Activated CD8-positive, alpha-beta memory T cell treated with anti-CD3 and anti-CD28 coated beads, Interleukin-2, amount 50 U/mL, for 24 hours (primary cell): ENCODE results near the gene LRRC59.
"Not testable (repeated sequence)": the region's sequence is repeated elsewhere in the genome, so short reads cannot be mapped to it uniquely, and the experiment has no call there.

ENCODE experiments used
- DNase-seq: peaks from one replicate; pipeline ENCODE4 v3.0.0-alpha.2; 2020; ENCODE audit errors: extremely low read depth

LRRC59 gene

DNA sequence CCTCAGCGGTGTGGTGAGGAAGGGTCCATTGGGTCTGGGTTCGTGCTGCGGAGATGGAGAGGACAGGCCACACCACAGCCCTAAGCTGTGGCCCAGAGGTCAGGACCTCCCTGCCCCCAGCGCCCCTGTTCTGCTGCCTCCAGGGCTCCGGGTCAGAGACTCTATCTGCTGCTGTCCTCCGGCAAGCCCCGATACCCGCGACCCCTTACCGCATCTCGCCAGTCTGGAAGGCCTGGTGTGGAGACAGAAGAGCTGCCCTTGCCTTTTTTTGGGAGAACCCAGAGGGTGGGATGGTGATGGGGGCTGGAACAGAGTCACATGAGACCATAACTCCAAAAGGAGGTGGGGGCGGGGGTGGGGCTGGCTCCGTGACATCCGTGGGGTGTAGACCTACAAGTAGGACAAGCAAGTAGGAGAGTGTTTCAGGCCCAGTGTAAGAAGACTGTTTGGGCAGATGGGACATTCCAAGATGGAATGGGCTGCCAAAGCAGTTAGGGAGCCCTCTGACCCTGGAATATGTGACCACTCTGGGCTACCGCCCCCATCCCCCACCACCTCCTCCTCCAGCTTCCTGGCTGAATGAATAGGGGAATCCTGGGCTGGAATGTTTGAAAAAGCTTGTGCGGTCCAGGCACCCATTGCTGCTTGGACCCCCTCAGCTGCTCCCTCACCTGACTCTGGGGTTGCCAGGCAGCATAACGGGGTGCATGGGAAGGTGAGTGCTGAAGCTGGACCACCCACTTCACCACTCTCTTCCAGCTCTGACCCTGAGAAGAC lies 50.0 kb downstream of the LRRC59 start:
- no peak for DNase-seq

DNA sequence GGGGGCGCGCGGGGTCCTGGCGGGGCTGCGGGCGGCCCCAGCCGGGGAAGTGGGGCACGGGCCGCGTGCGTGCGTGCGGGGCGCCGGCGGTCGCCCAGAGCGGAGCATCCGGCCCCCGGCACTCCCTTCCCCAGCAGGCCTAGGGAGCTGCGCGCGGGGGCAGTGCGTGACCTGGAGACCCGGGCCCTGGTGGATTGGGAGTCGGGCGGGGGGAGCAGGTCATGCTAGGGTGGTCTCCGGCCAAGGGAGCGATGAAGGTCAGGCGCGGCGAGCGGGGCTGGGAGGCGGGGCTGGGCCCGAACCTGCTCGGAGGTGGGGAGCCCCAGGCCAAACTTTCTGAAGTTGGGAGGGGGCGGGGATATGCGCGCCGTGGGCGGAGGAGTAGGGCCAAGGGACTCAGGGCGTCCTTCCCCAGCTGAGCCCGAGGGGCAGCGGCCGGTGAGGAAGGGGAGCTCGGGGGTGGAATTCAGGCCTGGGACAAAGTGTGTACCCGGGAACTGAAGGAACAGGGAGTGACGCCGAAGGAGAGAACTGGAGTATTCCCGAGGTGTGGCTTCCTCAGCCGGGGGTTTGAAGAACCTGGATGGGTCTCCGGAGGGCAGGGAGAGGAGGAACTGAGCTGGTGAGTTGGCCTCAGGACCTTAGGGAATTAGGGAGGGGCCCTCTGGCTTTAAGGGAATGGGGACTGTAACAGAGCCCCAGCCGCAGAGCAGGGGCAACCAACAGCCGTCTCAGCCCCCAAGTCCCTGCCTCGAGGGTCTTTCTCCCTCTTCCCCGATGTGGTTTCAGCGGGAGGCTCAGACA lies 50.8 kb downstream of the LRRC59 start:
- DNase-seq: no peak

DNA sequence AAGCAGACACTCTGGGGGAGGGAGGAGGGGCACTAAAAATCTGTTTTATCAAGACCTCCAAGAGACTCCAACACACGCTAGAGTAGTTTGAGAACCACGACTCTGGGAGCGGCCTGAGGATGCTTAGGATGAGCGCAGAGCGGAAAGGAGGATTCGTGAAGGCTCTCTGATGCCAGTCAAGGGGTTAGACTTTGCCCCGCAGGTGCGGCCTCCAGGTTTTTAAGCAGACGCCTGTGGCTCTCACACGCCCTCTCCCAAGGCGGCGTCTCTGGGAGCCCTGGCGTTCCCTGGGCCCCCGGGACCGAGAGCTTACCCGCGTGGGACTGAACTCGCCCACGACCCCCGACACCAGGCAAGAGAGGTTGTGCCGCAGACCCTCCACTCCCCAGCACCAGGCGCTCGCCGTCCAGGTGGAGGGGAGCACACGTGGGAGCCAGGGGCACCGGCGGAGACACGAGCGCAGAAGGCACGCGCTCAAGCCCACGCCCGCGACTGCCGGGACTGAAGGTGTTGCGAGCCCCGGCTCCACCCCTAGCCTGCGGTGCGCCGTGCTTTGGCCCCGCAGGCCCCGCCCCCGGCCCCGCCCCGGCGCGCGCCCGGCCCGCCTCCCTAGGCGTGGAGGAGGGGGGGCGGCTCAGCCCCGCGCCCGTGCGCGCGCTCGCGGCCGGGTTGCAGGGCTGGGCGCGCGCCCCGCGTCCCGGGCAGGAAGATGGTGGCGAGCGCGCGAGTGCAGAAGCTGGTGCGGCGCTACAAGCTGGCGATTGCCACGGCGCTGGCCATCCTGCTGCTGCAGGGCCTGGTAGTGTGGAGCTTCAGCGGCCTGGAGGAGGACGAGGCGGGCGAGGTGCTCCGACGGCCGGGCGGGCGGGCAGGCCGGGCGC lies 51.7 kb downstream of the LRRC59 start, which contains the start of gene XYLT2:
Gene XYLT2 (plus strand): TSS at position 695 of the 881 bp plus-strand sequence. CDS start 15 bp downstream, at position 710.
- DNase-seq: peak; percentile 65

DNA sequence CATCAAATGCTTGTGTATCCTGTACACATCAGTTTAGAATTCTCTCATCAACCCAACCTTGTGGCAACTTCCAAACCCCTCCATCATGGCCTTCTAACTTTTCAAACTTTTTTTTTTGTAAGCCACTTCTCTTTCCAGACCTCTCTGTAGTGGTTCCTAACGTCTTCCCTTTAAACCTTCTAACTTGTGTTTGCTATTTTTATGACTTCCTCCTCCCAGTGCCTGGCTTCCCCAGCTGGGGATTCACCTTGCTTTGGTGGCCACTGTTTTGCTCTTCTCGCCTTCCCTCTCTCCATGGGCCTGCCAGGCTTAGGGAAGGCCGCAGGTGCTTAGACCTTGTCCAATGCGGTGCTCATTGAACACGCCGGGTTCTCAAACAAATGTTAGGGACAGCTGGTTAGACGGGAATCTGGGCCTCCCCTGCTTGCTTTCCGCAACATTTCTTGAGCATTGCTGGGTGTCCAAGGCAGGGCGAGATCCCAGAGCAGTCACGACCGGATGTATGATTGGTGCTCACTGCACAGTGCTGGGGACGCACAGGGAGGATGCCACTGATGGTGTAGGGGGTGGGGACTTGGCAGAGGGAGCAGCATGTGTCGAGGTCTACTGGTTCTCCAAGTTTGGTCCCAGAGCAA lies 52.5 kb downstream of the LRRC59 start:
- no peak for DNase-seq

DNA sequence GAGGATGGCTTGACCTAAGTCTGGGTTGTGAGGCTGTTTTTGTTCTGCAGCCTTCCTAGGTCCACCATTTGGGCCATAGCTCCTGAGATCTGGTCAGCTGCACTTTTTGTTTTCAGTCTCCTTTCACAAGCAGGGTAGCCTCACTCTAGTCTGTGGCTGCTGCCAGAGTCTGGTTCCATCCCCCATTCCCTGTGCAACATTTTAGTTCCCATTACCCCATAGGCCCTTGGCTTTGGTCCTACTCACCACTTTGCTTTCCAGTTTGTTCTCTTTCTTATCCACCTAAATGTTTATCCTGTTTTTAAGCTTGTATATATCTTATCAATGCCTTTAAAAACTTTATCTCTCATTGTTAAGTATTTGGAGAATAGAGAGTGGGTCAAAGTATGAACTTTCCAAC lies 57.9 kb downstream of the LRRC59 start:
- DNase-seq: no peak

DNA sequence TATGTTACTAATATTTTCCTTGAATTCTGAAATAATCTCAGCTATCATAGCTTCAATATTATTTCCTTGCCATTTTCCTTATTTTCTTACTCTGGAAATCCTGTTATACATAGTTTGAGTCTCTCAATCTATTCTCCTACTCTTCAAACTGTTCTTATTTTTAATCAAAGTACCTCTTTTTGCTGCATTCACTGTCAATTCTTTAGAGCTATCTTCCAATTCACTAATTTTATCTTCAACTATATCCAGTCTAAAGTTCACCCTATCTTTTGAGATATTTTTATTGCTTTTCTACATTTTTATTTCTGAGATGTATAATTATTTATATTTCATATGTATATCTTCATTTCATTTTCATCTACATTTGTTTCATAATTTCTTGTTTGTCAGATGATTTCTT lies 58.7 kb downstream of the LRRC59 start:
- DNase-seq: no peak

DNA sequence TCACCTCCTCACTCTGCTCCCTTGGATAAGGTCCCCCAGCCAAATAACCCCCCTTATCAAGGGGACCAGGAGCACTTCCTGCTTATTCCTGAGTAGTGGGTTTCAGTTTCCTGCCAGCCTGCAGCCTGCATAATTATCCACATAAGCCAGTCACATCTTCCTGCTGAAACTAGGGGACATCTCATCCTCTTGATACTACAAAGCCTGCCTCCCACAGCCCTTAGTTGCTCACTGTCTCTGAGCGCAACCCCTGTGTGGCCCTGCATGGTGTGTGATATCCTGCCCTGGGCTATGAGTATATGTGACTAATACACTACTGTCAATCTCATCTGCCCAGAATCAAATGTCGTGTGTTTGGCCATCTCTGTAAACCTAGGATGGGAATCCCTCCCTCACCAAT lies 59.4 kb downstream of the LRRC59 start:
- DNase-seq: no peak

DNA sequence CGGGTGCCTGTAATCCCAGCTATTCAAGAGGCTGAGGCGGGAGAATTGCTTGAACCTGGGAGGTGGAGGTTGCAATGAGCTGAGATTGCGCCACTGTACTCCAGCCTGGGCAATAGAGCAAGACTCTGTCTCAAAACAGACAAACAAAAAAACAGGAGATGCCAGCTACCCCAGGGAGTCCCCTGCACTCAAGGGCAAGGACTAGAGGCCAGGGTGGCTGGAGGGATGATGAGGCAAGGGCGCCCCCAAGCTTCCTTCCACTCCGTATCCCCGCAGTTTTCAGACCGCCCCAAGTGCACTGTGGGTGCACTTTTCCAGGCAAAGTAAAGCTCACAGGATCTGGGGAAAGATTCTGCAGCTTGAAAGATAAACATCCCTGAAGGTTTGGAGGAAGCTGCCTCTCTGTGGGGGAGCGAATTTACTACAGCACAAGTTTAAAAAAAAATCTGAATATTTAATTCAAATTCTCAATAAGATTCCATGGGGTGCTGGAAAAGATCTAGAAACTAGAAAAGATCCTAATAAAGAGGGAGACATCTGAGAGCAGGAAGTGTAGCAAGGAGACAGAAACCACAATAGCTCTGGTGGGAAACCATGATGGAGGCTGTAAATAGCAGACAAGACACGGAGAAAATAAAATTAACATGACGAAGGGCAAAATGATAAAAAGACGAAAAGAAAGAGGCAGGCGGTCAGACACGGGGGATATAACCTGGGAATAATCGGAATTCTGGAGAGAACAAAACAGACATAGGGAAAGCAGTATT lies 63.8 kb downstream of the LRRC59 start:
- not testable (repeated sequence) for DNase-seq

DNA sequence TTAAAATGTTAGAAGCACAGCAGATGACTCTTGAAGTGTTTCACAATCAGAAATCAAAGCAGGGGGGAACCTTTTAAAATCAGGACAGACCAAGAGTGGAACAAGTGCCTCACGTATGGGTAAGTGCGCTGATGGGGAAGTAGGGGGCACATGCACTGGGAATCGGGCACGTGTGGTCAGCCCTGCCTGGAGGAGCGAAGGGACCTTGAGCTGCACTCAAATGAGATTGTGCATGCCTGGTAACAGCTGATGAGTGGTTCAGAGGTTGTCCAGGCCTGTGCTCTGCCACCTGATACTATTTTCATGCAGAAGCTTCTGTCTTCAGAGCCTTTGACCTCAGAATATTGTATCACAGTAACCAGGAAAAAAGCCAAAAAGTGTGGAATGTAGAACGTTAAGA lies 65.1 kb downstream of the LRRC59 start:
- DNase-seq: no peak
